H54 (cell line): ENCODE measurements around the gene CSRP3.

Experiments
- DNase-seq: peaks from one replicate; pipeline ENCODE4 v3.0.0; 2011; ENCODE audit warnings: low spot score, mixed read lengths; ENCODE audit not compliant: insufficient read length
- FAIRE-seq: peaks from 3 replicates; lab custom pipeline; 2011; peaks lifted over from hg19 to GRCh38; lab: Jason Lieb, UNC
- POLR2A ChIP-seq: IDR thresholded peaks from 2 replicates; pipeline ENCODE4 v1.6.1; 2011; ENCODE audit warnings: low read depth, mild to moderate bottlenecking, low read length

CSRP3 gene

GRCh38 chr11:19187114-19187832 lies 14.5 kb downstream of the CSRP3 start:
- no peak for TF ChIP-seq POLR2A
- FAIRE-seq (no peak), DNase-seq (no peak)

GRCh38 chr11:19185516-19186052 lies 16.2 kb downstream of the CSRP3 start:
- FAIRE-seq: no peak
- TF ChIP-seq POLR2A: no peak
- no peak for DNase-seq

GRCh38 chr11:19185036-19185435 lies 16.7 kb downstream of the CSRP3 start:
- FAIRE-seq (no peak), DNase-seq (no peak)
- TF ChIP-seq POLR2A: no peak

- FAIRE-seq (no peak), DNase-seq (no peak)
- no peak for TF ChIP-seq POLR2A
Observed at GRCh38 chr11:19183646-19184045, 18.1 kb downstream of the CSRP3 start.

GRCh38 chr11:19181531-19182261 lies 20.1 kb downstream of the CSRP3 start:
- DNase-seq: no peak
- TF ChIP-seq POLR2A: no peak
- no peak for FAIRE-seq

GRCh38 chr11:19176629-19177186 lies 25.1 kb downstream of the CSRP3 start:
- DNase-seq: no peak
- no peak for FAIRE-seq
- no peak for TF ChIP-seq POLR2A

- FAIRE-seq (no peak), DNase-seq (no peak)
- TF ChIP-seq POLR2A: no peak
Observed at GRCh38 chr11:19173964-19174638, 27.7 kb downstream of the CSRP3 start.

- no peak for TF ChIP-seq POLR2A
- no peak for FAIRE-seq
- DNase-seq: no peak
Observed at GRCh38 chr11:19173004-19173689, 28.6 kb downstream of the CSRP3 start.

- FAIRE-seq (no peak), DNase-seq (no peak)
- TF ChIP-seq POLR2A: no peak
Observed at GRCh38 chr11:19168090-19168489, 33.7 kb downstream of the CSRP3 start.

- FAIRE-seq (no peak), DNase-seq (no peak)
- no peak for TF ChIP-seq POLR2A
Observed at GRCh38 chr11:19164881-19165280, 36.9 kb downstream of the CSRP3 start.

- FAIRE-seq (no peak), DNase-seq (no peak)
- TF ChIP-seq POLR2A: no peak
Observed at GRCh38 chr11:19164230-19164855, 37.4 kb downstream of the CSRP3 start.

GRCh38 chr11:19163617-19164016 lies 38.2 kb downstream of the CSRP3 start:
- DNase-seq: no peak
- no peak for TF ChIP-seq POLR2A
- no peak for FAIRE-seq
